Panc1 (cell line): ENCODE results near the gene SH3D19. TPM values are rescaled to one million over a fixed set of nuclear protein-coding genes. Genes with fewer than 3 reads are reported as not detected.

ENCODE experiments used
- ATAC-seq: fragments of 200-7000 bp; cut with Tn5 transposase; 2 replicates; pipeline ENCODE4 v1.9.1; 2020; ENCODE audit warnings: mild to moderate bottlenecking, moderate library complexity
- BruUV-seq: library from RNA; stranded (reverse); fragments of 400-500 nt; replicated peaks from 2 replicates; lab custom pipeline; 2021; lab: Mats Ljungman, UMichigan
- CTCF ChIA-PET: fragments of 300-600 bp; sonication (Branson Sonifier 250); formaldehyde crosslinking; loops from one replicate; lab custom pipeline; 2022; ENCODE audit warnings: antibody characterized with exemption; lab: Charles Lee
- POLR2A ChIA-PET: fragments of 300-600 bp; sonication (Branson Sonifier 250); formaldehyde crosslinking; loops from one replicate; lab custom pipeline; 2022; ENCODE audit warnings: antibody characterized with exemption; lab: Charles Lee
- DNase-seq: peaks from one replicate; pipeline ENCODE4 v3.0.0-alpha.2; 2010; ENCODE audit warnings: low read depth, low spot score
- H3K27ac ChIP-seq: 2 replicates; pipeline ENCODE4 v1.5.1; 2011; ENCODE audit warnings: mild to moderate bottlenecking, low read length, inconsistent platforms
- H3K27me3 ChIP-seq: fragments of 200-500 bp; sonication (Bioruptor generic); 2 replicates; pipeline ENCODE4 v1.6.0; 2014; ENCODE audit warnings: low read length, inconsistent platforms; ENCODE audit not compliant: control insufficient read depth, insufficient read depth
- H3K36me3 ChIP-seq: fragments of 200-500 bp; sonication (Bioruptor generic); 2 replicates; pipeline ENCODE4 v1.5.1; 2014; ENCODE audit warnings: inconsistent platforms, mild to moderate bottlenecking, low read length, moderate library complexity; ENCODE audit not compliant: control insufficient read depth, insufficient read depth
- H3K4me1 ChIP-seq: 2 replicates; pipeline ENCODE4 v1.5.1; 2011; ENCODE audit warnings: inconsistent platforms, mild to moderate bottlenecking, low read length, moderate library complexity; ENCODE audit not compliant: control insufficient read depth, insufficient read depth
- H3K4me3 ChIP-seq, 2 experiments: 2 replicates each; pipeline ENCODE4 v1.5.1; 2011 to 2012; ENCODE audit warnings: low read depth in 2 of 2, low read length in 2 of 2, mild to moderate bottlenecking in 2 of 2, inconsistent platforms in 1 of 2, moderate library complexity in 1 of 2
- H3K9me3 ChIP-seq: fragments of 200-500 bp; sonication (Bioruptor generic); 2 replicates; pipeline ENCODE4 v1.5.1; 2014; ENCODE audit warnings: low read depth, mild to moderate bottlenecking, inconsistent platforms, low read length, moderate library complexity; ENCODE audit not compliant: control insufficient read depth, insufficient read depth
- CTCF ChIP-seq: fragments of 450-650 bp; IDR thresholded peaks from 2 replicates; pipeline ENCODE4 v1.5.1; 2017; ENCODE audit warnings: mild to moderate bottlenecking
- POLR2AphosphoS5 ChIP-seq: IDR thresholded peaks from 2 replicates; pipeline ENCODE4 v1.6.1; 2012; ENCODE audit warnings: mild to moderate bottlenecking, low read depth, low read length, moderate library complexity
- REST ChIP-seq, 2 experiments: IDR thresholded peaks; 2 replicates each; pipeline ENCODE4 v1.6.1; 2011 to 2012; ENCODE audit warnings: low read depth in 2 of 2, control low read depth in 1 of 2, low read length in 1 of 2, mild to moderate bottlenecking in 1 of 2, moderate library complexity in 1 of 2; ENCODE audit not compliant: insufficient read depth in 1 of 2
- SIN3A ChIP-seq: IDR thresholded peaks from 2 replicates; pipeline ENCODE4 v1.6.1; 2012; ENCODE audit warnings: low read depth, mild to moderate bottlenecking, low read length, moderate library complexity, borderline replicate concordance; ENCODE audit not compliant: insufficient read depth
- TCF7L2 ChIP-seq: IDR thresholded peaks from 2 replicates; pipeline ENCODE4 v1.6.1; 2011; ENCODE audit warnings: mild to moderate bottlenecking, low read depth, low read length, inconsistent platforms
- in situ Hi-C: cut with HindIII; loops from 2 replicates; pipeline ENCODE4 v1.10.0; 2016; ENCODE audit warnings: low sequenced_read_pairs, low pct_unique_long_range_greater_than_20kb
- intact Hi-C: fragments of 100-400 bp; cut with micrococcal nuclease; formaldehyde crosslinking; loops from one replicate; pipeline ENCODE4 v1.10.0; 2022; ENCODE audit not compliant: unreplicated experiment
- total RNA-seq: library from RNA; stranded (reverse); gene quantifications from one replicate; pipeline ENCODE4 v1.2.1, GENCODE V29; 2021; ENCODE audit not compliant: unreplicated experiment

The SH3D19 gene
- total RNA-seq, 1 experiment from 2014 or later: 19.8 TPM

- ChIA-PET CTCF (interaction anchor here (0.5 to 1.0 kb wide), 2 partner anchors 217 to 545 kb away, joined by 3 to 4 read pairs; no protein-coding TSS in a partner anchor), POLR2A (no interaction called here)
- BruUV-seq: no TSS peak
- Histone ChIP-seq H3K4me3 (no peak overlapping the region), H3K27ac (no peak overlapping the region), H3K36me3 (no peaks in the 10 kb centered on the region), H3K27me3 (no peaks in the 10 kb centered on the region), H3K9me3 (no peaks in the 10 kb centered on the region), H3K4me1 (no peaks in the 10 kb centered on the region)
- TF ChIP-seq CTCF (peak; percentile 78), POLR2AphosphoS5 (no peak), SIN3A (no peak), TCF7L2 (no peak)
- in situ Hi-C loops: no loop called here
- ATAC-seq: peak; percentile 88
- DNase-seq: peak; percentile 39
- intact Hi-C loops: loop anchor here (5.0 kb wide), 2 partner anchors 245 to 495 kb away; no protein-coding TSS in a partner anchor
Measured at GRCh38 chr4:151117371-151117962, 207.9 kb downstream of the SH3D19 start.

GRCh38 chr4:151114986-151115385 lies 210.4 kb downstream of the SH3D19 start:
- H3K27ac ChIP-seq: no peak overlapping the region

More at GRCh38 chr4:151114986-151115385, 210.4 kb downstream of the SH3D19 start:
- Histone ChIP-seq H3K4me3 (no peak overlapping the region), H3K4me1 (no peaks in the 10 kb centered on the region), H3K36me3 (no peaks in the 10 kb centered on the region), H3K9me3 (no peaks in the 10 kb centered on the region), H3K27me3 (no peaks in the 10 kb centered on the region)
- DNase-seq (no peak), ATAC-seq (no peak)
- in situ Hi-C loops: no loop called here
- ChIA-PET POLR2A (no interaction called here), CTCF (interaction anchor here (0.6 kb wide), 1 partner anchor 149 kb away, joined by 13 read pairs; no protein-coding TSS in a partner anchor)
- BruUV-seq: no TSS peak
- TF ChIP-seq TCF7L2 (no peak), POLR2AphosphoS5 (no peak), REST (IDR thresholded peaks at IDR 0.05; ENCODE audit: insufficient read depth in 1 of 2, low read depth in 2 of 2, low read length in 1 of 2) (no peak), SIN3A (no peak), CTCF (no peak)
- intact Hi-C loops: loop anchor here (5.0 kb wide), 2 partner anchors 247 to 497 kb away; no protein-coding TSS in a partner anchor
